Measurements from ENCODE around the gene PSD4.

The PSD4 gene

GRCh38 chr2:113169002-113169530 lies 4.7 kb upstream of the PSD4 start:
- no peak for DNase-seq

GRCh38 chr2:113169586-113169985 lies 4.2 kb upstream of the PSD4 start:
- DNase-seq: peak in 1 of 4 experiments; percentile 35

DNA sequence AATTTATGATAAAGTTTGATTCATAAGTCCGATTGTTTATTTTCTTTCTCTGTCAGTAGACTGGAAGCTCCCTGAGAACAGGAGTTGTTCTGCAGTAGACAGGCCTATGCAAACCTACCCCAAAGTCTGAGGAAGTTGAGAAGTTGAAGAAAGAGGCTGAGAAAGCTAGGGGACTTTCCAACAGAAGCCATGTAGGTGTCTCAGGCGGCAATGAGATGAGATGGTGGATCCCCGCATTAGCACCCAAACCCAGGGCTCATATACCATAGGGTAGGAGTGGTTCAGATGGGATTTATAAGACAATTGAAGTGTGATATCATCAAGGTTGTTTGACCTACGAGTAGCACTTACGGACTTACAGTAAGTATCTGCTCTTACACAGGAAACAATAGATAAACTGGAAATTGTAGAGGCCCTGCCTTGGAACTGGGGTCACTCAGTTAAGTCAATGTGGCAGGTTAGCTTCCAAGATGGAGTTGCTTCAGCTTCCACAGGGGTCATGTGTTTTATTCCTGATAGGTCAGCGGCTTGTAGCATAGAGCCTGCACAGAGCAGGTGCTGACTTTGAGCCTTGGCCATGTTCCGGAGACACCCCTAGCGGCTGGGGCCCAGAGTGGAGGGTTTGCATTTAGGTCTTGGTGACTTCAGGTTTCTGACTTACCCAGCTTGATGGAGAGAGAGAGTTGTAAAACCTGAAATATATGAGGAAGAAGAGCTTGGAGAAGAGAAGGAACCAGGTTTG lies 2.3 kb upstream of the PSD4 start:
- DNase-seq: no peak

- DNase-seq: no peak
These were observed 840 bp upstream of the PSD4 start for GRCh38 chr2:113172721-113173541.

- peak in 1 of 4 experiments; percentile 20 for DNase-seq
These were observed 592 bp downstream of the PSD4 start for GRCh38 chr2:113174376-113174750.

DNA sequence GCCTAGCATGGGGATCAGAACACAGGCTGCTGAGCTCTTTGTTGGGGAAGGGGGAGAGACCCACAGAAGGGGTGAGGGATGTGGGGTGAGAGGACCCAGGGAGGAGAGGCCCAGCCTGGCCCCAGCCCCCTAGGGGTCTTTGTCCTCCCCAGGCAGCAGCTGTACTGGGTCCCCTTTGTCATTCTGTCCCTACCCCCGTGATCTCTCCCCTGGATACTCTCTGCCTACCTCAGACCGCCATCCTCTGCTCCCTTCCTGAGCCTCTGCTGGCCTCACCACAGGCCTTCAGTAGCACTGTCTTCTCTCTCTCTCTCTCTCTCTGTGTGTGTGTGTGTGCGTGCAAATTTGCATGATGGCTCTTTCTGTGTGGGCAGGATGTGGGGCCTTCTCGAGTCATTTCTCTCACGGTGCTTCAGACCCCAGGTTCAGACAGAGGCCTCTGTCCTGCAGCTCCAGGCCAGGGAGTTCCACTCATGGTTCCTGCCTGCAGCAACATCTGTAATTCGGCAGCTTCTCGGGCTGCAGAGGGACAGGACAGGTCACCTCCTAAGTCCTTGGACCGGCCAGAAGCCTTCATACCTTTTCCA lies 1.4 kb downstream of the PSD4 start:
- peak in 3 of 4 experiments; percentile 20 to 26 (median 26) for DNase-seq

GRCh38 chr2:113175736-113176695 lies 2.2 kb downstream of the PSD4 start:
- DNase-seq: no peak

- DNase-seq: no peak
These were observed 3.1 kb downstream of the PSD4 start for GRCh38 chr2:113176696-113177355.

- no peak for DNase-seq
These were observed 4.4 kb downstream of the PSD4 start for GRCh38 chr2:113178069-113178746.

GRCh38 chr2:113178891-113179290 lies 5.1 kb downstream of the PSD4 start:
- no peak for DNase-seq

GRCh38 chr2:113179446-113180045 lies 5.8 kb downstream of the PSD4 start:
- no peak for DNase-seq

DNA sequence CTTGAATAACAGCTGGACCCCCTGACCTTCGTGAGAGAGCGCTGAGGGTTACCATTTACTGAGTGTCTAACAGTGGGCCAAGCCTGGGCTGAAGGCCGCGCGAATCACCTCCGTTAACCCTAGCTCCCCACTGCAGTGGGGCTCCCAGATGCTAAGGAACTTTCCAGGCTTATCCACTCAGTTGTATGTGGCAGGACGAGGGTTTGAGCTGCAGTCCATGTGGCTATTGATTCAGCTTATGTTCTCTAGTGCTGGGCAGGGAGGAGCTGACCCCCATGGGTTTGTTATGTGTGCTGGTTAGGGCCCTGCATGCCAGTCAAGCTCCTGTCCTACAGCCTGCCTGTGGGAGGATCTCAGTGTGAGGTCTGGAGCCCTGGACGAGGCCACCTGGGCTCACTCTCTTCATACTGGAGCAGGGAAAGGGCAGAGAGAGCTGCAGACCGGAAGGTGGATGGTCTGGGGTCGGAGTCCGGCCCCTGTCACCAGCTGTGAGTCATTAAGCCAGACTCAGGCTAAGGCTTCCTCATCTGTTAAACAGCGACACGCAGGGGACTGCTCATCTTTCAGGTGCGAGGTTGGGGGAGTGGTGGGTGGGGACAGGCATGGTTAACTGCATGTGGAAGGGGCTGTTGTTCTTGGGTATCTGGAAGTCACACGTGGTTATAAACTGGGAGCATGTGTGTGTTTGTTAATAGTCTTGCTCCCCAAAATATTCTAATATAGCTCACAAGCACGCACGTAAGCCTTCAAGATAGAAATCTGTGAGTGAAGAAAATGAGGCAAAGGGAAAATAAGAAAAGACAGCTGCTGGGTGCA lies 6.6 kb downstream of the PSD4 start:
- peak in 1 of 4 experiments; percentile 16 for DNase-seq

DNA sequence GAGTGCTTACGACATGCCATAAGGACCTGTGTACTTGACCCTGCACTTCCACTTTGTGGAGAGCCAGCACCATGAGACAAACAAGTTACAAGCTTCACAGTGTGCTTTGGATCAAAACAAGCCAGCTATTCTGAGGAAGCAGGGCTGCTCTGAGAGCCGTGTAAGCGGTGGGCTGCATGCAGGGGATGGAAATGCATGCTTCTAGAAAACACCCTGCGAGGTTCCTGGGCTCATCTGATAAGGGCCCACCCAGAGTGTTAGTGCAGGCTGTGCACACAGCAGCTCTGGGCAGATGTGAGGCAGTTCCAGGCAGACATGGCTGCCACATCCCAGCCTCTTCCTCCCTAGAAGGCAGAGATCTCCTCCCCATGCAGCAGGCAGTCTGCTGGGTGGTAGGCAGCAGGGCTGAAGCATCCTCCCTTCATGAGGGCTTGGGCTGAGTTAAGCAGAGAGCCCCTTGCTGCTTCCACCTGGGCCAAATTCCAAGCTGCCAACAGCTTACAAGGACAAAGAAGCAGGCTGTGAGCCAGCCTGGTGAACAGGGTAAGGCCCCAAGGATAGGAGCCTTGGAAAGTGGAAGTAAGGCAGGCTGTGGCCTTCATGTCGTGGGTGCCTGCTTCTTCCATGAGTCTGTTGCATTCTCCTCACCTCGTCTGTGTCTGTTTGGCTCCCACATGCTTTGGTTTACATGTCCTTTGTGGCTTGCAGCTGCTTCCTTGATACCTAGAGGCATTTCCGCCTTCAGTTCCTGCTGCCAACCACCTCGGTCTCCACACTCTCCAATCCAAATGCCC lies 7.7 kb downstream of the PSD4 start:
- peak; percentile 41 to 67 (median 62) for DNase-seq

DNA sequence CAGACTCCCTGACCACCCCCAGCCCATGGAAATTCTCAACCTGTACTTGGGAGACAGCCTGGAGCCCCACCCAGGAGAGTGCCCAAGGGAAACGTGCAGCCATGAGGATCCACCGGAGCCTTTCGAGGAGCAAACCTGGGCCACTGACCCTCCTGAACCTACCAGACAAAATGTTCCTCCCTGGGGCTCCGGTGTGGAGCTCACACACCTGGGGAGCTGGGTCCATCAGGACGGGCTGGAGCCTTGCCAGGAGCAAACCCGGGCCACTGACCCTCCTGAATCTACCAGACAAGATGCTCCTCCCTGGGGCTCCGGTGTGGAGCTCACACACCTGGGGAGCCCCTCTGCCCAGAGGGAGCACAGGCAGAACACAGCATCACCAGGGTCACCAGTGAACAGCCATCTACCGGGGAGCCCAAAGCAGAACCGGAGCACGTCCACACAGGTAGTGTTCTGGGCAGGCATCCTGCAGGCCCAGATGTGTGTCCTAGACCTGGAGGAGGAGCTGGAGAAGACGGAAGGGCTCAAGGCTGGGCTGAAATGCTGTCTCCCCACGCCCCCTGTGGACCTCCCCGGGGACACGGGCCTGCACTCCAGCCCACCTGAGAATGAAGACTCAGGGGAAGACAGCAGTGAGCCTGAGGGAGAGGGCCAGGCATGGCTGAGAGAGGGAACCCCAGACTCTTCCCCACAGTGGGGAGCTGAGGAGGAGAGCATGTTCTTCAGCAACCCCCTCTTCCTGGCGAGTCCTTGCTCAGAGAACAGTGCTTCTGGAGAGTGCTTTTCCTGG lies 8.9 kb downstream of the PSD4 start:
- DNase-seq: no peak

GRCh38 chr2:113183264-113183663 lies 9.5 kb downstream of the PSD4 start:
- no peak for DNase-seq

- no peak for DNase-seq
These were observed 9.9 kb downstream of the PSD4 start for GRCh38 chr2:113183703-113184102.

DNA sequence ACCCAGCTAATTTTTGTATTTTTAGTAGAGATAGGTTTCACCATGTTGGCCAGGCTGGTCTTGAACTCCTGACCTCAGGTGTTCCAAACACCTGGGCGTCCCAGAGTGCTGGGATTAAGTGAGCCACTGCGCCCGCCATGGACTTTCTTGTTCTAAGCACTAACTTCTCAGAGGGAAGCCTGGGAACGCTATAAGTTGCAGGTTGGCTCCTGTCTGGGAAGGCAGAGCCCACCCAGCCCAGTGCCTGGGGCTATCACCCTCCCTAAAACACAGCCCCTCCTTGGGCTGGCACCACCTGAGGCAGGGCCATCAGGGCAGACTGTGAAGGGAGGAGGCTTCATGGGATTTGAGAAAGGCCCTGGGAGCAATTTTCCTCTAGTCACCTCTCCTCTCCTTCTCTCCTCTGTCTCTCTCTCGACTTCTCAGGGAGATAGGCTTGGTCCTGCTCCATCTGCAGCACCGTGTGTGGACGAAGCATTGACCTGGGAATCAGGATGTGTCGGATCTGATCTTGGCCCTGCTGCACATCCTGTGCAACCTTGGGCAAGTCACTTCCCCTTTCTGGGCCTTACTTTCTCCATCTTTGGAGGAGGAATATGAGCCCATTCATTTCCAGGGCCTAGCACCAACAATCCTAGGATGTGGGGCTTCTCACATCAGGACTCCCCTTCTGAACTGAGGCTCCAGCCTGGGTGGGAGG lies 10.9 kb downstream of the PSD4 start:
- peak in 1 of 4 experiments; percentile 19 for DNase-seq

Data from suppressor macrophage (primary cell).